Hindlimb muscle (tissue), 1 donor: Measurements from ENCODE around the gene SMPX. TPM values are rescaled to one million over a fixed set of nuclear protein-coding genes. Genes with fewer than 3 reads are reported as not detected.

Experiments
- DNase-seq: peaks from one replicate; pipeline ENCODE4 v3.0.0-alpha.2; 2013
- polyA plus RNA-seq: library from polyadenylated mRNA; unstranded; fragments of 120-200 nt; gene quantifications from one replicate; pipeline ENCODE4 v1.2.1, GENCODE V29; 2013; ENCODE audit not compliant: insufficient read length

Gene SMPX
- polyA plus RNA-seq, 1 donor: 250 TPM

- DNase-seq: no peak
Observed at GRCh38 chrX:21656587-21657317, 101.2 kb downstream of the SMPX start.

Other genes with a start within 250 kb of the SMPX start
- gene KLHL34, start 99.8 kb downstream of the SMPX start, polyA plus RNA-seq: 0.31 TPM
- gene MBTPS2, start 81.5 kb upstream of the SMPX start, polyA plus RNA-seq: 21.0 TPM
- gene YY2, start 97.9 kb upstream of the SMPX start, polyA plus RNA-seq: 1.8 TPM
- gene SMS, start 182.6 kb upstream of the SMPX start, polyA plus RNA-seq: 63.0 TPM